Omental fat pad (tissue), 4 donors: Measurements from ENCODE around the gene SLC6A1. TPM values are rescaled to one million over a fixed set of nuclear protein-coding genes. Genes with fewer than 3 reads are reported as not detected.
A peak's percentile ranks its signal among the peaks of the same experiment; 100 is the strongest.

Source experiments
- ATAC-seq: fragments of 150-250 bp; one replicate; pipeline ENCODE4 v1.9.1; 2016; ENCODE audit warnings: mild to moderate bottlenecking, moderate library complexity; ENCODE audit not compliant: low FRiP score
- DNase-seq: peaks from one replicate; pipeline ENCODE4 v3.0.0-alpha.2; 2019; ENCODE audit warnings: low spot score
- CTCF ChIP-seq, 3 donors: fragments of 450-650 bp; IDR thresholded peaks; one replicate each; pipeline ENCODE4 v1.5.1; 2016 to 2017; ENCODE audit warnings: antibody characterized with exemption in 3 of 3, mild to moderate bottlenecking in 3 of 3, moderate library complexity in 2 of 3
- total RNA-seq, 4 donors: library from RNA; depleted of rRNA; stranded (reverse); fragments of >200 nt; gene quantifications; one replicate each; pipeline ENCODE4 v1.1.0, GENCODE V29; 2016

The SLC6A1 gene
- total RNA-seq, 4 donors from 2014 or later: 0.09 to 2.0 (median 0.49) TPM

GRCh38 chr3:10950476-10951294, 41.9 kb upstream of the SLC6A1 start:
- DNase-seq: no peak
- no peak for ATAC-seq
- TF ChIP-seq CTCF (IDR thresholded peaks at IDR 0.05): peak in 1 of 3 donors; percentile 27

DNA sequence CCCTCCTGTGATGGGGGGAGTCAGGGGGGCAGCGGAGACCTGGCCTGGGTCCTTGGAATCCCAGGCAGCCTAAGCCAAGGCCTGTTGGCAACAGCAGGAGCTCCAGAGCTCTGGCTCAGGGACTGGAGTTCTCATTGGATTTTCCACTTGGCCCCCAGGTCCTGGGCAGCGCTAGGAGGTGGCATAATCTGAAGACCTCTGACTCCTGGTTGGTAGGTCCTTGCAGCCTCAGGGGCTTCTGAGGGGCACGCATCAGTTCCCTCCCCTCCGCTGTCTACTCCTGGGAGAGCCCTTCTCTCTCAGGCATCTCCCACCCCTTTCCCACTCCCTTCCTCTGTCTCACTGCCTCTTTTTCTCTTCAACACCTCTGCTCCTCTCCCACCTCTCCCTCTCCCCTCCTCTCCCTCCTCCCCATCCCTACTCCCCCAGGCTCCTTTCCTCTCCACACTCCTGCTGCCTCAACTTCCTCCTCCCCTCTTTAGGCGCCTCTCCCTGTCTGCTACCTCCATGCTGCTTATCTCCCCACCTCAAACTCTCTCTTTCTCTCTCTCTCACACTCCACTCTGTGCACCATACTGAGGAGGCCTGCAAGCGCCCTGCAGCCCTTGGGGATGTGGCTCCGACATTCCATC, 41.1 kb upstream of the SLC6A1 start:
- ATAC-seq: no peak
- no peak for DNase-seq
- TF ChIP-seq CTCF (IDR thresholded peaks at IDR 0.05): no peak

DNA sequence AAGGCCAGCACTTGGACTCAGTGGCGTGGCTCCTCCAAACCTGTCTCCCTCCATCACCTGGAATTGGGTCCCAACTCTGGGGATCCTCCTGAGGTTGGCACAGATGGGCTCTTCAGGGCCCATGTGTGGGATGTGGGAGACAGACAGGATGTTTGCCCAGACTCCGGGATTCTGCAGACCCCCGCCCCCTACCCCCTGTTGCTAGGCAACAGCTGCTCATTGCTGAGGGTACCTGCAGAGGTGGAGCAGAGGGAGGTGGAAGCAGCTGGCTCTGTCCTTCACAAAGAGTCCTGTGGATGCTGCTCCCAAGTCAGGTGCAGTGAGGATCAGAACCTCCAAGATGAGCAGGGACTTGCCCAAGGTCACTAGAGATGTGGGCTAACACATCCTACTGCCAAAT, 40.0 kb upstream of the SLC6A1 start:
- no peak for TF ChIP-seq CTCF (IDR thresholded peaks at IDR 0.05)
- no peak for DNase-seq
- no peak for ATAC-seq

GRCh38 chr3:10954740-10955139, 37.8 kb upstream of the SLC6A1 start:
- no peak for ATAC-seq

DNA sequence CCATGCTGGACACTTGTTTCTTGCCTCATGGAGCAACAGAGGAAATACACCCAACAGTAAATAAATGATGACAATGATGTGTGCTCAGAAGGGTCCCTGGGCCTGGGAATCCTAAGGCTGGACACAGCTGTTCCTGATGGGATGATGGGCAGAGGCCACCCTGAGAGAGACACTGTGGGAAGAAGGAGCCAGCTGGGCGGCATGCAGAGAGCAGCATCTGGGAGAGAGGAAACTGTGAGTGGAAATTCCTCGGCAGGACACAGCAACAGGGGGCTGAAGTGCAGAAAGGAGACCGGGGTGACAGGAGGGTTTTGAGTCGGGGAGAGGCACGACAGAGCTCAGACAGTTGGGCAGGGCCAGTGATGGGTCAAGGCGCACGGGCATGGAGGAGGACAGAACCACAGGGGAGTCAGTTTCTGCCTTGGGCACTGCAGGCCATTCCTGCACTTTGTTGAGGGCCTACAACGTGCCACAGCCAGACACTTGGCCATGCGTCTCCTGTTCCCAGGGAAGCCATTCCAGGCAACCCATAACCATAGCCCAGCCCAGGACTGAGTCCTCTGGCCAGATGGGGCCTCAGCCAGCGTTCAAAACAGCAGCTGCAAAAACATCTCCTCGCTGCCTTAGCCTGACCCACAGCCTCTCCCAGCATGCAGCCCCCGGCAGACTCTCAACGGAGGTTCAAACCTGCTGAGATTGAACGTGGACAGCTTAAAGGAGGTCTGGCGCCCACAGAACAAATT, 36.7 kb upstream of the SLC6A1 start:
- no peak for TF ChIP-seq CTCF (IDR thresholded peaks at IDR 0.05)
- ATAC-seq (no peak), DNase-seq (no peak)

More at GRCh38 chr3:10954740-10955139, 37.8 kb upstream of the SLC6A1 start:
- no peak for TF ChIP-seq CTCF (IDR thresholded peaks at IDR 0.05)
- no peak for DNase-seq

DNA sequence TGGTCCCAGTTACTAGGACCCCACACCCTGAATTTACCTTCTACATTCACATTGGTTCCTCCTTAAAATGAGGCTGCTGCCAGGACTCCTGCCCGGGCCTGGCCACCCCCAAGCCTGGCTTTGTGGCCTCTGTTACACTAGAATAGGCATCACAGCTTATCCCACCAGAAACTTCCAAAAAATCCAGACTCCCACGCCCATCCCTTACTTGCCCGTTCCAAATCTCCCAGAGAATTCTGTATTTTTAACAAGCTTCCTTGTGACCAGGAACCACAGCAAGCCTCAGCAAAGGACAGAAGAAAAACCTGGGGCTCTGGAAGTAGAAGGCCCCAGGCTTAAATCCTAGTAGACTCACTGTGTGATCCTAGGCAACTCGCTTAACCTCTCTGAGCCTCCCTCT, 36.0 kb upstream of the SLC6A1 start:
- ATAC-seq (no peak), DNase-seq (no peak)
- TF ChIP-seq CTCF (IDR thresholded peaks at IDR 0.05): no peak
